ENCODE data around the gene DDAH2.

DDAH2 gene

GRCh38 chr6:31689249-31690110 is 39.6 kb downstream of the DDAH2 start:
- DNase-seq (ENCODE audit: low spot score): no peak

DNA sequence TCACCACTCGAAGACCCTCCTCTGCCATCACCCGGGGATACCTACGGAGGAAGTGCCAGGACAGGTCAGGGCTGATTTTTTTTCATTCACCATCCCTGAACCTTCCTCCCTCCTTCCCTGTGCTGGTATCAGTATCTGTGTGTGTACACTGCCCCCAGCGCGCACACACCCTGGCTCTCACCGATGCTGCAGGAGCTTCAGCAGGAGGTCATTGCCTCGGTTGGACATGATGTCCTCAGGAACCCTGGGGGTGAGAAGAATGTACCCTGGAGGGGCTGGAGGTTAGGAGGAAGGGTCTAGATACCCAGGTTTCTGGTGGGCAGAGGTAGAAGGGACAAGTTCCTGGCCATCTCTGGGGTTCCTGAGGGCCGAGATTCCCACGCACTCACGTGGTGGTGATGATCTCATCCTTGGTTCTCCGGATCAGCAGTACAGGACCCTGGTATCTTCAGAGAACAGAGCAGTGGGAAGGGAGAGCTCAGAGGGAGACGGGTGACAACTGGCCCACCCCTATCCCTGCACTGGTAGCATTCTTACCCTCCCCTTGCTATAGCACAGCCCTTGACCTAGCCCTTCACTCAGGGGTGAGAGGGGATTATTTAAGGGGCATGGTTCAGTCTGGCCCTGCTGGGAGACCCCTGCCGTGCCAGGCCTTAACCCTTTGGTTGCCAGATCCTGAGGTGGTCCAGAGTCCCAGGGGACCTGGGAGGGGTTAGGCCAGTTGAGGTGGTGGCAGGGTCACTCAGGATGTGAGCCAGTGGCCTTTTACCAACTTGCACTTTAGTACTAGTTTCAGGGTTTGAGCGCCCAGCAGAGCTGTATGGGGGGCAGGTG is 41.0 kb downstream of the DDAH2 start:
- no peak for DNase-seq (ENCODE audit: low spot score)

DNA sequence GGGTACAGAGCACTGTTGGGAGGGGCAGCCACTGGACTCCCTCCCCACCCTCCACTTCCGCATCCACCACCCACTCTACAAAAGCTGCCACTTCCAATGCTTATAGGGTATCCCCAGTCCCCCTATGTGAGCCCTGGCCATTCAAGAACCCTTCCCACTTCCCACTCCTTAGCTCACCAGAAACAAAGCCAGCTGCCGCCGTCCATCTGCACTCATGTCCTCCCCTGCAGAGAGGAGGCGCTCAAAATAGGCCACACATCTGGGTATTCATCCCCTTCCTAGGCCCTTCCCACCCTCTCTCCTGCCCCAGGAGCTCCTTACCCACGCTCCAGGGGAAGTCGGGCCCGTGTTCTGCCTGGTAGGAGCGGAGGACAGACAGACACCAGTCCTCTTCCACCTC is 41.8 kb downstream of the DDAH2 start:
- DNase-seq (ENCODE audit: low spot score): no peak

GRCh38 chr6:31686483-31686882 is 42.6 kb downstream of the DDAH2 start:
- DNase-seq (ENCODE audit: low spot score): no peak

- no peak for DNase-seq (ENCODE audit: low spot score)
Observed at GRCh38 chr6:31683591-31683990, 45.5 kb downstream of the DDAH2 start.

DNA sequence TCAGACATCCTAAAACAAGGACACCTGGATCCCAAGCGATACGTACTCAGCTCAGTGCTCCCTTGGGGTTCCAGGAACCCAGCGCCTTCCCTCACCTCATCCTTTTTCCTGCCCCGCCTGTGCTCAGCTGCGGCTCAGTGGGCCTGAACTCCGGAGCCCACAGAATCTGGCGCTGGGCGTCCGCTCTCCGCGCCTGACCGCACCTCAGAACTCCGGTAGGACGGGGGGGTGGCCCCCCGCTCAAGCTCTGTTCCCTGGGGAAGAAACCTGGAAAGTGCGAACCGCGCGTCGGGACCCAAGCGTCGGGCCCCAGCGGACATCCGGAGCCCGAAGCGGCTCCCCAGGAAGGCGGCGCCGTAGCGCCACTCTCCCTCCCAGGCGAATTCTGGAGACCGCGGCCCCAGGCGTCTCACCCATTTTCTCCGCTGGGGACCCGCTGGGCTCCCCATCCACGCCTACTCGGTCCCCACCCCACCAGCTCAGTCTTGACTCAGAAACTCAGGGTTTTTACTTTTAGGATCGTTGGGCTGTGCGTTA is 47.9 kb downstream of the DDAH2 start:
- peak; percentile 69 for DNase-seq (ENCODE audit: low spot score)

- DNase-seq (ENCODE audit: low spot score): peak; percentile 91
Observed at GRCh38 chr6:31680226-31681134, 48.6 kb downstream of the DDAH2 start, which contains the start of gene LY6G5C. Gene LY6G5C (minus strand): TSS chr6:31681067. CDS start chr6:31680373, 694 bp downstream.

- DNase-seq (ENCODE audit: low spot score): no peak
Observed at GRCh38 chr6:31677955-31678354, 51.1 kb downstream of the DDAH2 start.
